Muscle of leg (tissue), 11 donors: Measurements from ENCODE around the gene ABTB2. TPM values are rescaled to one million over a fixed set of nuclear protein-coding genes. Genes with fewer than 3 reads are reported as not detected.
A peak's percentile ranks its signal among the peaks of the same experiment; 100 is the strongest.

Experiments used
- DNase-seq: peaks from one replicate; pipeline ENCODE4 v3.0.0; 2013
- H3K27ac ChIP-seq: one replicate; pipeline ENCODE4 v1.5.1; 2013; ENCODE audit warnings: mild to moderate bottlenecking, low read length, control low read depth
- H3K27me3 ChIP-seq: one replicate; pipeline ENCODE4 v1.6.1; 2013; ENCODE audit warnings: low read length; ENCODE audit not compliant: control insufficient read depth, insufficient read depth
- H3K36me3 ChIP-seq: one replicate; pipeline ENCODE4 v1.6.1; 2013; ENCODE audit warnings: low read length; ENCODE audit not compliant: control insufficient read depth, insufficient read depth
- H3K4me1 ChIP-seq: one replicate; pipeline ENCODE4 v1.6.1; 2013; ENCODE audit warnings: low read length; ENCODE audit not compliant: control insufficient read depth, insufficient read depth
- H3K4me3 ChIP-seq: one replicate; pipeline ENCODE4 v1.5.1; 2013; ENCODE audit warnings: low read length, control low read depth
- H3K9me3 ChIP-seq: replicated peaks from 2 replicates; pipeline ENCODE4 v1.6.1; 2013; ENCODE audit warnings: low read depth, low read length; ENCODE audit not compliant: control insufficient read depth
- WGBS: methylation state at CpG from one replicate; pipeline ENCODE4 v1.1.5; 2013; ENCODE audit warnings: missing lambda C conversion rate; ENCODE audit not compliant: insufficient coverage; 5-methylcytosine and 5-hydroxymethylcytosine counted together
- polyA plus RNA-seq, 8 donors: library from polyadenylated mRNA; unstranded; fragments of 120-200 nt; gene quantifications; one replicate each; pipeline versions ENCODE4 v1.2.1 to v1.2.3, GENCODE V29; 2013; ENCODE audit warnings: inconsistent platforms in 1 of 8, low replicate concordance in 1 of 8; ENCODE audit not compliant: insufficient read length in 8 of 8, insufficient read depth in 1 of 8
- total RNA-seq: library from RNA; stranded (reverse); fragments of 120-200 nt; gene quantifications from one replicate; pipeline ENCODE4 v1.2.4, GENCODE V29; 2013

Gene ABTB2
- total and polyA plus RNA-seq, 9 donors: 3.5 to 8.5 (median 6.5) TPM

- Histone ChIP-seq H3K27me3 (no peaks in the 10 kb centered on the region), H3K36me3 (no peaks in the 10 kb centered on the region), H3K9me3 (no peaks in the 10 kb centered on the region), H3K4me3 (no peak overlapping the region), H3K27ac (no peak overlapping the region), H3K4me1 (peaks cover 25% of the 10 kb centered on the region)
- WGBS: 100% methylated on average over 1 of the region's 4 CpGs
- no peak for DNase-seq
These were observed 39.4 kb downstream of the ABTB2 start for GRCh38 chr11:34318111-34319037.

DNA sequence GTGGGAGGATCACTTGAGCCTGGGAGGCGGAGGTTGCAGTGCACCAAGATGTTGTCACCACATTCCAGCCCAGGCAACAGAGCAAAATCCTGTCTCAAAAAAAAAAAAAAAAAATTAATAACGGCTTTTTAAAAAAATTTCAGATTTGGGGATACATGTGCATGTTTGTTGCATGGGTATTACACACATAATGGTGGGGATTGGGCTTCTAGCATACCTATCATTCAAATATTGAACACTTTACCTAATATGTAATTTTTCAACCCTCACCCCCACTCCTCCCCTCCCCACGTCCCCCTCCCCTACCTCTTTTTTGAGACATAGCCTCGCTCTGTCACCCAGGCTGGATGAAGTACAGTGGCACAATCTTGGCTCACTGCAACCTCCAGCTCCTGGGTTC, 40.1 kb downstream of the ABTB2 start:
- Histone ChIP-seq H3K27ac (no peak overlapping the region), H3K36me3 (no peaks in the 10 kb centered on the region), H3K4me3 (no peak overlapping the region), H3K4me1 (peaks cover 30% of the 10 kb centered on the region), H3K9me3 (no peaks in the 10 kb centered on the region), H3K27me3 (no peaks in the 10 kb centered on the region)
- 90% methylated on average over 2 of the region's 4 CpGs for WGBS
- DNase-seq: no peak

DNA sequence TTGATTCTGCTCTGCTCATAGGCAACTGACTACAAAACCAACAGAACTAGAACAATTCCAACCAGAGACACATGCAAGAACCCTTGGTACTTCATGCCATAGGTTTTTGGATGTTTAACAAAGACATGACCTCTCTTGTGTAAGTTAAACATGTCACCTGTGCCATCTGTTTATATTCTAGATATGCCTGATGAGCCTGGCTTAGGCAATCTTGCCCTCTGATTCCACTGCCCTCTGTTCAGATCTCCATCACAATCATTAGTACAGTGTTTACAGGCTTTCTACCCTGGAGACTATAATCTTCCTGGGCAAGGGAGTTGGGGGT, 40.8 kb downstream of the ABTB2 start:
- no peak for DNase-seq
- no peaks in the 10 kb centered on the region for H3K36me3 ChIP-seq
- no peaks in the 10 kb centered on the region for H3K27me3 ChIP-seq
- no peaks in the 10 kb centered on the region for H3K9me3 ChIP-seq
- no peak overlapping the region for H3K4me3 ChIP-seq
- H3K27ac ChIP-seq: no peak overlapping the region
- H3K4me1 ChIP-seq: peaks cover 37% of the 10 kb centered on the region

- DNase-seq: no peak
- H3K27me3 ChIP-seq: no peaks in the 10 kb centered on the region
- no peak overlapping the region for H3K4me3 ChIP-seq
- H3K9me3 ChIP-seq: no peaks in the 10 kb centered on the region
- WGBS: 50% methylated on average over 5 of the region's 8 CpGs
- H3K27ac ChIP-seq: no peak overlapping the region
- H3K4me1 ChIP-seq: peaks cover 37% of the 10 kb centered on the region
- no peaks in the 10 kb centered on the region for H3K36me3 ChIP-seq
These were observed 41.3 kb downstream of the ABTB2 start for GRCh38 chr11:34316347-34317035.

DNA sequence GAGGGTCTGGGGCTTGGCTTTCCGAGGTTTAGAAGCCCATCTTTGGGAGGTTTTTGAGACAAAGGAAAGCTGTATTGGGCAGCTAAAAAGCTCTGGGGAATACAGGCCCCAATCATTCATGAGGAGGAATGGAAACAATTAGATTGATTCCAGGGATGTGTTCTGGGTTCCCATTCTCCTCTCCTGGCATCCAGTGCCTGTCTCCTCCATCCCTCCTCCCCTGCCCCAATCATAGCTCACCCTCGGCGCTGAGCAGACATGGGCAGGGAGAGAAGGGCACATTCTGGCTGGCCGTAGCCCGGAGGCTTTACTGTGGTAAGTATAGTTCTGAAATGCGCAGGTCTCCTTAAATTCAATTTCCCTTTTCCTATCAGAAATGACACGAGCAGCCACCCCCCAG, 42.4 kb downstream of the ABTB2 start:
- Histone ChIP-seq H3K4me1 (peaks cover 44% of the 10 kb centered on the region), H3K9me3 (no peaks in the 10 kb centered on the region), H3K27ac (peak overlapping the region; percentile 5), H3K4me3 (no peak overlapping the region), H3K27me3 (no peaks in the 10 kb centered on the region), H3K36me3 (no peaks in the 10 kb centered on the region)
- no peak for DNase-seq
- 23% methylated on average over 2 of the region's 7 CpGs for WGBS

- 73% methylated on average over 9 of the region's 10 CpGs for WGBS
- Histone ChIP-seq H3K4me1 (peaks cover 48% of the 10 kb centered on the region), H3K36me3 (no peaks in the 10 kb centered on the region), H3K9me3 (no peaks in the 10 kb centered on the region), H3K4me3 (no peak overlapping the region), H3K27ac (peak overlapping the region; percentile 5), H3K27me3 (no peaks in the 10 kb centered on the region)
- peak; percentile 80 for DNase-seq
These were observed 42.9 kb downstream of the ABTB2 start for GRCh38 chr11:34314936-34315335.

GRCh38 chr11:34314176-34314575, 43.6 kb downstream of the ABTB2 start:
- H3K4me1 ChIP-seq: peaks cover 49% of the 10 kb centered on the region

GRCh38 chr11:34313099-34313517, 44.7 kb downstream of the ABTB2 start:
- H3K4me1 ChIP-seq: peaks cover 53% of the 10 kb centered on the region
- H3K27ac ChIP-seq: peak overlapping the region; percentile 42
- H3K9me3 ChIP-seq: no peaks in the 10 kb centered on the region
- no peak overlapping the region for H3K4me3 ChIP-seq
- DNase-seq: peak; percentile 91
- H3K27me3 ChIP-seq: no peaks in the 10 kb centered on the region
- 0% methylated on average over 1 of the region's 6 CpGs for WGBS
- no peaks in the 10 kb centered on the region for H3K36me3 ChIP-seq

More at GRCh38 chr11:34314176-34314575, 43.6 kb downstream of the ABTB2 start:
- 91% methylated on average over 6 of the region's 6 CpGs for WGBS
- Histone ChIP-seq H3K27me3 (no peaks in the 10 kb centered on the region), H3K27ac (no peak overlapping the region), H3K9me3 (no peaks in the 10 kb centered on the region), H3K4me3 (no peak overlapping the region), H3K36me3 (no peaks in the 10 kb centered on the region)
- no peak for DNase-seq

DNA sequence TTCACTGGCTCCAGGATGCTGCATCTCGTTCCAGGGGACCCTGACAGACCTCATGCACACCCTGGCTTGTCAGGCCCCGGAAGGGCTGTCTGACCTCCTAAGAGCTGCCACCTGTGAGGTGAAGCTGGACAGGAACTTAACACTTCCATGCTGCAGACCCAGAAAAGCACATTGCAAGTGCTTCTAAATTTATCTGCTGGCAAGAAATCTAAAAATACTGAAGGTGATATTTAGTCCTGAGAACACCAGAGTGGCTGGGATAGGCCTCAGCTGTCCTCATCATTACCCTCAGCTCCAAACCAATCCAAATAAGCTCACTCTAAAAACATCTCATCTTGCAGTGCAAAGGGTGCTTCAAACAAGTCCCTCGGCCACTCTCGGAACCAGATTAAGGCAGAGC, 46.7 kb downstream of the ABTB2 start:
- H3K36me3 ChIP-seq: no peaks in the 10 kb centered on the region
- peak; percentile 64 for DNase-seq
- WGBS: 30% methylated on average over 3 of the region's 4 CpGs
- no peaks in the 10 kb centered on the region for H3K27me3 ChIP-seq
- no peaks in the 10 kb centered on the region for H3K9me3 ChIP-seq
- peaks cover 52% of the 10 kb centered on the region for H3K4me1 ChIP-seq
- H3K27ac ChIP-seq: peak overlapping the region; percentile 51
- no peak overlapping the region for H3K4me3 ChIP-seq

- no peak for DNase-seq
- Histone ChIP-seq H3K27ac (no peak overlapping the region), H3K9me3 (no peaks in the 10 kb centered on the region), H3K27me3 (no peaks in the 10 kb centered on the region), H3K4me1 (peaks cover 43% of the 10 kb centered on the region), H3K4me3 (no peak overlapping the region), H3K36me3 (no peaks in the 10 kb centered on the region)
- 60% methylated on average over 2 of the region's 6 CpGs for WGBS
These were observed 47.8 kb downstream of the ABTB2 start for GRCh38 chr11:34309965-34310364.
